ENCODE results near the gene MMS19.

MMS19 gene

DNA sequence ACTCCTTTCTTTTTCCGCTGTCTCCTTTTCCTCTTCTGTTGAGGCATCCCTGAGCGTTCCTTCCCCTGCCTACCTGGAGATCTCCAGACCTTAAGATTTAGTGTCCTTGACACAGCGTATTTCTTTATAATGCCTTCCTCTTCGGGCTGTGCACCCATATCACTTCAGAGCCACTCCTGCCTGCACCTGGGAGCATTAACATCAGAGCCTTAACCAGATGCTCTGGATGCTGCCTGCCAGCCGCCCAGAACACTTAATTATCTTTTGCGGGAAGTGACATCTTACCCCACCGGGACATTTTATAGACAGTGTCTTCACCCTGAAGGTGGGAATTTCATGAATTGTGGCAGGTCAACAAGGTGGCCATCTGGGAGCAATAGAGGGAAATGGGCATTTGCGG, 24.7 kb upstream of the MMS19 start:
- Histone ChIP-seq H3K9me3 (ENCODE audit: control insufficient read depth, insufficient read depth, low read length) (no peaks in the 10 kb centered on the region), H3K4me1 (ENCODE audit: control insufficient read depth, insufficient read depth, low read length) (peaks cover 38% of the 10 kb centered on the region), H3K27me3 (ENCODE audit: control insufficient read depth, insufficient read depth, low read length) (no peaks in the 10 kb centered on the region), H3K4me3 (ENCODE audit: low read depth, low read length) (no peak overlapping the region), H3K27ac (ENCODE audit: low read depth, low read length) (no peak overlapping the region), H3K9ac (ENCODE audit: low read depth, low read length) (no peak overlapping the region), H3K36me3 (ENCODE audit: control insufficient read depth, insufficient read depth, low read length) (no peaks in the 10 kb centered on the region)

DNA sequence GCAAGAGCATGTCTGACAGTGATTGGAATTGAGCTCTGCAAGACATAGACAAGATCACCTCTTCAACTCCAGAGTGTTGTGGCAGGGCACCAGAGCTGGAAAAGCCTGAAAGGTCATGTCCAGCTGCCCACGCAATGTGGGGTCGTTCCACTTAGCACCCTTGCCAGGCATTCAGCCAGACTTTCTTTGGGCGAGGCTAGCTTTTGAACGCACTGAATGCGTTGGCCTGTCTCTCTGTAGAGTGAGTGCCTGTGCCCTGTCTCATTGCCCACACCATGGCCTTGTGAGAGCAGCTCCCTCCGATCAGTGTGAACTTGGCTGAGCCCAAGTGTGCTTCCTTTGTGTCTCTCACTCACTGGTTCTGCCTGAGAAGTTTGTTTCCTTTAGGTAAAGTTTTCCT, 23.8 kb upstream of the MMS19 start:
- Histone ChIP-seq H3K36me3 (ENCODE audit: control insufficient read depth, insufficient read depth, low read length) (no peaks in the 10 kb centered on the region), H3K9ac (ENCODE audit: low read depth, low read length) (no peak overlapping the region), H3K27me3 (ENCODE audit: control insufficient read depth, insufficient read depth, low read length) (no peaks in the 10 kb centered on the region), H3K9me3 (ENCODE audit: control insufficient read depth, insufficient read depth, low read length) (no peaks in the 10 kb centered on the region), H3K4me1 (ENCODE audit: control insufficient read depth, insufficient read depth, low read length) (peaks cover 42% of the 10 kb centered on the region), H3K27ac (ENCODE audit: low read depth, low read length) (no peak overlapping the region), H3K4me3 (ENCODE audit: low read depth, low read length) (no peak overlapping the region)

DNA sequence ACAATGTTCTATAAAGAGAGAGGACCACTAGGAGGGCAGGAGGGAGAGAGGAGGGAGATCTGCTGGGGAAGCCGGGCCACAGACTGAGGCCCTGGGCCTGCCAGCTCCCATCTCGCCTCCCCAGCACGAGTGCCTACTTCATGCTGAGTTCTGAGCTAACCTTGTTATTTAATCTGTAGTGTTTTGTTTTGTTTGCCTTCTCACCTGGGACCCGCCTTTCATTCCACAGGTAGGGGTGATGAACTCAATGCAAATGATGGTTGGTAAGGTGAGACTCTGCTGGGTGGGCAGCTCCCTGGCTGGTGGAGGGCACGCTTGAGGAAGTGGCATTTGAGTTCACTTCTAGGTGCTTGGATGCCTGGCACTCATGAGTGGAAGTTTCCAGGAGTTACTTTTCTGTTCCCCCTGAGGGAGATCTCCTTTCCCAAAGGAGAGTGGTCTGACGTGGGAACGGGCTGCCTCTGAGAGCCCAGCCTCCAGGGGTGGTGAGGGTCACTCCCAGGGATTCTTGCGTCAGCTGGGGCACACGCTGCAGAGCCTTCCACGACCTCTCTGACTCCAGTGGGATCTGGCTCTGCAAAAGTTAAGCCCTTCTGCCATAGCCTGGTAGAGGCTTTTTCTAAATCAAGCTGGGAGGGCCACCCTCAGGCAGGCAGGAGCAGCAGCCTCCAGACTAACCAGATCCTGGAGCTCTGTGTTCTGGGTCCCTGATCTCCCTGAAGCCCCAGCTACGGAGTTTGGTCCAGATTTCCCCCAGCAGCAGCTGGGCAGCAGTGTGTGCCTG, 22.9 kb upstream of the MMS19 start:
- Histone ChIP-seq H3K27me3 (ENCODE audit: control insufficient read depth, insufficient read depth, low read length) (no peaks in the 10 kb centered on the region), H3K4me1 (ENCODE audit: control insufficient read depth, insufficient read depth, low read length) (peaks cover 42% of the 10 kb centered on the region), H3K4me3 (ENCODE audit: low read depth, low read length) (no peak overlapping the region), H3K9me3 (ENCODE audit: control insufficient read depth, insufficient read depth, low read length) (no peaks in the 10 kb centered on the region), H3K27ac (ENCODE audit: low read depth, low read length) (peak overlapping the region; percentile 62), H3K36me3 (ENCODE audit: control insufficient read depth, insufficient read depth, low read length) (no peaks in the 10 kb centered on the region), H3K9ac (ENCODE audit: low read depth, low read length) (peak overlapping the region; percentile 38; the same call in 1 of the 2 replicates)

DNA sequence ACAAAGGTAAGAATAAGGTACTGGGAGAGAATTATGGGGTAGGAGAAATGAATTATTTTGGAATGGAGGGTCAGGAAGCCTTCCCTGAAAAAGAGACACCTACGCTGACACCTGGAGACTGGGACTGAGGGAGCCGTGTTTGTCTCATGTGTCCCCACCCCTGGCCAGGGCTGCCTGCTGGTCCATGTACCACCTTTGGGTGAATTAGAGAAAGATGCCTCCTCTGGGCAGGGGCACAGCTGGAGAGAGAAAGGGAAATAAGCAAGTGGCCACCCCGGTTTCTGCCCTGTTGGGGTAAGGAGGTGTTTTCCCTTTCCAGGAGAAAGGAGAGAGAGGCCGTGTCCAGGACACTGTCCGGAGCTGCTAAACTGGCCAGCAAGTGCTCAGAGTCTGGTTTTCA, 22.3 kb upstream of the MMS19 start:
- no peak overlapping the region for H3K27ac ChIP-seq (ENCODE audit: low read depth, low read length)

DNA sequence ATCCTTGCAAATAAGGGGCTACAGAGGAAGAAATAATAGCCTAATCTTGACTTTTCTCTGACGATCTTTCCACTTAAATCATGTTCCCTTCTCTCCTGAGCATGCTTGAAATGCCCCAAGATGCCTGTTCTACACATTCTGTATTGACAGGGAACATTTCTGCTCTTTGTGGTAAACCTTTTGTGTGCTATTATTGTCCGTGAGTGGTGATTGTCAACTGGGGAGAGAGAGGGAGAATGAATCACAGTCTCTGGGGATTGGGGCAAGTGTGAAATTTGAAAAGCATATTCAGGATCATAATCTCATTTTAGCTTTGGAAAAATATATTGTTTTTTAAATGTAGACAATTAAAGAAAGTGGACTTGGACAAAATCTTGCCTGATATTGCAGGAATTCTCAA, 21.1 kb upstream of the MMS19 start:
- no peaks in the 10 kb centered on the region for H3K27me3 ChIP-seq (ENCODE audit: control insufficient read depth, insufficient read depth, low read length)
- H3K4me1 ChIP-seq (ENCODE audit: control insufficient read depth, insufficient read depth, low read length): peaks cover 42% of the 10 kb centered on the region
- H3K9ac ChIP-seq (ENCODE audit: low read depth, low read length): no peak overlapping the region
- no peak overlapping the region for H3K27ac ChIP-seq (ENCODE audit: low read depth, low read length)
- no peaks in the 10 kb centered on the region for H3K9me3 ChIP-seq (ENCODE audit: control insufficient read depth, insufficient read depth, low read length)
- H3K36me3 ChIP-seq (ENCODE audit: control insufficient read depth, insufficient read depth, low read length): no peaks in the 10 kb centered on the region
- no peak overlapping the region for H3K4me3 ChIP-seq (ENCODE audit: low read depth, low read length)

More for the DNA sequence above, 22.3 kb upstream of the MMS19 start:
- no peaks in the 10 kb centered on the region for H3K9me3 ChIP-seq (ENCODE audit: control insufficient read depth, insufficient read depth, low read length)
- H3K36me3 ChIP-seq (ENCODE audit: control insufficient read depth, insufficient read depth, low read length): no peaks in the 10 kb centered on the region
- H3K27me3 ChIP-seq (ENCODE audit: control insufficient read depth, insufficient read depth, low read length): no peaks in the 10 kb centered on the region
- peaks cover 42% of the 10 kb centered on the region for H3K4me1 ChIP-seq (ENCODE audit: control insufficient read depth, insufficient read depth, low read length)
- H3K9ac ChIP-seq (ENCODE audit: low read depth, low read length): peak overlapping the region; percentile 38; the same call in 1 of the 2 replicates
- no peak overlapping the region for H3K4me3 ChIP-seq (ENCODE audit: low read depth, low read length)

DNA sequence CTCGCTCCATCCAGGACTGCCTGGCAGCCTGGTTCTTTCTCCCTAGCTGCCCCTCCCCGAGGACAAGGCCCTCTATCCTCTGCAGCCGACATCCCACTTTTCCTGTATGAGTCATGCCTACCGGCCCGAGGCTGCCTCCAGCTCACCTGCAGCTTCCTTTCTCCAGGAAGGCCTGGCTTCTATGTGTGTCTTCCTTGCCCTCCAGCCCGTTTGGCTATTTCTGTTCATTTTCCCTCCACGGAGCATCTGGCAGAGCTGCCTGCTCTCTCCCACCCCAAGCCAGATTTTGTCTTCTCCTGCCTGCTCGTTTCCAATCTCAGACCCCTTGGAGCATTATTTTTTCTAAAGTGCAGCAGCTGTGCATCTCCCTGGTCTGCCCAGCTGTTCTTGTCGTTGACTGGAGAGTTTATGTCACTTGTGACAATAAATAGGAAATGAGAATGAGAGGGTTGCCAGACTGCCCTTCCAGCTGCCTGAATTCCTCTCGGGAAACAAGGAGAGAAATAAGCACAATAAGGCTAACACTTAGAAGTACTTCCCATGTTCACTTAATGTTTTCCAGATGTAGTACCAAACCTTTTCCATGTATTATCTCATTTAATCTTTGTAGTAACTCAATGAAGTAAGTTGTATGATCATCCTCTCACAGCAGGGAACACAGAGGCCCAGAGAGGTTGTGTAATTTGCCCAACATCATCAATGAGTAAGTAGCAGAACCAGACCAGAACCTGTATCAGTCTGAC, 20.2 kb upstream of the MMS19 start:
- Histone ChIP-seq H3K4me1 (ENCODE audit: control insufficient read depth, insufficient read depth, low read length) (peaks cover 42% of the 10 kb centered on the region), H3K4me3 (ENCODE audit: low read depth, low read length) (no peak overlapping the region), H3K27ac (ENCODE audit: low read depth, low read length) (peak overlapping the region; percentile 37), H3K27me3 (ENCODE audit: control insufficient read depth, insufficient read depth, low read length) (no peaks in the 10 kb centered on the region), H3K36me3 (ENCODE audit: control insufficient read depth, insufficient read depth, low read length) (no peaks in the 10 kb centered on the region), H3K9me3 (ENCODE audit: control insufficient read depth, insufficient read depth, low read length) (no peaks in the 10 kb centered on the region), H3K9ac (ENCODE audit: low read depth, low read length) (no peak overlapping the region)

DNA sequence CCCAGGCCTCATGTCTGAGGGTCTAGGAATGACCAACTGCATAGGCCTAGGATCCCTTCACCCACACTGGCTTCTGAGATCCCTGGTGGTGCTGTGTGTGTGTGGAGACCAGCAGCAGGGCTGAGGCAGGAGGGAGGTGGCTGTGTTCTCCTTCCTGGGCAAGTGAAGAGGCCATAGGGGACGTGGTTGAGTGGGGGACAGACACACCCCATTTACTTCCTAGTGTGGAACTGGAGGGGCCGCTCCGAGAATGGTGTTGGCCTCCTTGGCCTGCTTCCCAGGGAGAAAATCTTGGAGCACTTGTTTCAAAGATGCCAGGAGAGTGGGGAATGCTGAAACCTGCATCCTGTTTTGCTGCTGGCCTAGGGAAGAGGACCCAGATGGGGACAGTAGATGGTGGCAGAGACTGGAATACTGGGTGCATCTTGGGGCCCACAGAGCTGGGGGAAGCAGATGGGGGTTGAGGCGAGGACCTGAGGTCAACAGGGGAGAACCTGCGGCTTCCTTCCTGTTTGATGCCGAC, 19.6 kb upstream of the MMS19 start:
- H3K36me3 ChIP-seq (ENCODE audit: control insufficient read depth, insufficient read depth, low read length): no peaks in the 10 kb centered on the region
- no peaks in the 10 kb centered on the region for H3K27me3 ChIP-seq (ENCODE audit: control insufficient read depth, insufficient read depth, low read length)
- no peak overlapping the region for H3K27ac ChIP-seq (ENCODE audit: low read depth, low read length)
- no peak overlapping the region for H3K9ac ChIP-seq (ENCODE audit: low read depth, low read length)
- H3K4me3 ChIP-seq (ENCODE audit: low read depth, low read length): no peak overlapping the region
- no peaks in the 10 kb centered on the region for H3K9me3 ChIP-seq (ENCODE audit: control insufficient read depth, insufficient read depth, low read length)
- H3K4me1 ChIP-seq (ENCODE audit: control insufficient read depth, insufficient read depth, low read length): peaks cover 42% of the 10 kb centered on the region

DNA sequence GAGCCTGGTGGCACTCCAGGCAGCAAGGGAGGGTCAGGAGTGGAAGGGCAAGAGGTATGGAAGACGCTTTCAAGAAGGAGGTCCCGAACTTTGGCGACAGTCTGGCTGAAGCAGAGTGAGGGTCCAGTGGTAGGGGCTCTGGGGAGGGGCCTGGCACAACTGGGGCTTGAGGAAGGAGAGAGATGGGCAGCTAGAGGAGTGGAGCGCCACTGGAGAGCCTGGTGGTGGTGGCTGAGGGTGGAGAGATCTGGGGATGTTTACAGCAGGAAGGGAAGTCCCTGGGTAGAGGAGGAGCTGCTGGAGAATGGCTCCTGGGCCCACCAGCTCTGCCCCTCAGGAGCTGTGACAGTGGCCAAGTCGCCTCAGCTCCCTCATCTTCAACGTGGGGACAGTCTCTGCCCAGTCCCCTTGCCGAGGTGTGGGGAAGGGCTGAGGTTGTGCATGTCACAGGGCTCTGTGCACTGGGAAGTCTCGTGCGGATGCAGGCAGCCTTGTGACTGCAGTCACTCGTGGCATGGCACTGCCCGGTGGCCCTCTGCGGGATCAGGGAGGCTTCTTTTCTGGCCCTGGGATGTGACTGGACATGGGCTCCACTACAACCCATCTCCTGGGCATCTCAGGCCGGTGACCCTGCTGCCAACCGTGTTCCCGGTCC, 19.0 kb upstream of the MMS19 start:
- Histone ChIP-seq H3K9me3 (ENCODE audit: control insufficient read depth, insufficient read depth, low read length) (no peaks in the 10 kb centered on the region), H3K27ac (ENCODE audit: low read depth, low read length) (no peak overlapping the region), H3K36me3 (ENCODE audit: control insufficient read depth, insufficient read depth, low read length) (no peaks in the 10 kb centered on the region), H3K4me1 (ENCODE audit: control insufficient read depth, insufficient read depth, low read length) (peaks cover 42% of the 10 kb centered on the region), H3K27me3 (ENCODE audit: control insufficient read depth, insufficient read depth, low read length) (no peaks in the 10 kb centered on the region), H3K4me3 (ENCODE audit: low read depth, low read length) (no peak overlapping the region), H3K9ac (ENCODE audit: low read depth, low read length) (no peak overlapping the region)

DNA sequence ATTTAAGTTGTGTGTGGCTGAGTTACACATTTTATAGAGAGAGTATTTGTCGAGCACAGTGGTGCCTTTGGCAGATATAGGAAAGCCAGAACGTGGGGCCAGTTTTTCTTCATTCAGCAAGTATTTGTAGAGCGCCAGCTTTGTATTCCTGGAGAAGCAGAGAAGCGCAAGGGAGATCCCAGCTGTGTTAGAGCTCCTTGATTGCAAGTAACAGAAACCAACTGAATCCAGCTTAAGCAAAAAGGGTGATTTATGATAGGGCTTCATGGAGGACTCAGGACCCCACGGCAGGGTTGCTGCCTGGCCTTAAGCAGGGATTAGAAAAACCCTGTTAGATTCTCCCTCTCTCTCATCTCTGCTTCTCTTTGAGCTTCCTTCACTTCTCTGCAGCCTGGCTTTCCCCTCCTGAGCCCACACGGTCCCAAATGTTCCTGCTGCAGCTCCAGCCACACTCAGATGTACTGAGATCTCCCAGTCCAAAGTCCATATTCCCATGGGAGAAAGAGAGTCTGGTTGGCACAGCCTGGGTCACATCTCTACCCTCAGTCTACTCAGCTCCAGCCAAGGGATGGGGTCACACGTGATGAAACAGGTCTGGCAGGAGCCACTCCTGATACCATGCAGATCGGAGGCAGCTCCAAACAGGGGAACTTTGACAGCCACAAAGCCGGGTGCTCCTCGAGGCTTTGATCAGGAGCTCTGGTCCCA, 17.2 kb upstream of the MMS19 start:
- H3K27me3 ChIP-seq (ENCODE audit: control insufficient read depth, insufficient read depth, low read length): no peaks in the 10 kb centered on the region
- no peaks in the 10 kb centered on the region for H3K9me3 ChIP-seq (ENCODE audit: control insufficient read depth, insufficient read depth, low read length)
- peaks cover 26% of the 10 kb centered on the region for H3K4me1 ChIP-seq (ENCODE audit: control insufficient read depth, insufficient read depth, low read length)
- H3K4me3 ChIP-seq (ENCODE audit: low read depth, low read length): no peak overlapping the region
- H3K9ac ChIP-seq (ENCODE audit: low read depth, low read length): no peak overlapping the region
- no peaks in the 10 kb centered on the region for H3K36me3 ChIP-seq (ENCODE audit: control insufficient read depth, insufficient read depth, low read length)
- H3K27ac ChIP-seq (ENCODE audit: low read depth, low read length): no peak overlapping the region

DNA sequence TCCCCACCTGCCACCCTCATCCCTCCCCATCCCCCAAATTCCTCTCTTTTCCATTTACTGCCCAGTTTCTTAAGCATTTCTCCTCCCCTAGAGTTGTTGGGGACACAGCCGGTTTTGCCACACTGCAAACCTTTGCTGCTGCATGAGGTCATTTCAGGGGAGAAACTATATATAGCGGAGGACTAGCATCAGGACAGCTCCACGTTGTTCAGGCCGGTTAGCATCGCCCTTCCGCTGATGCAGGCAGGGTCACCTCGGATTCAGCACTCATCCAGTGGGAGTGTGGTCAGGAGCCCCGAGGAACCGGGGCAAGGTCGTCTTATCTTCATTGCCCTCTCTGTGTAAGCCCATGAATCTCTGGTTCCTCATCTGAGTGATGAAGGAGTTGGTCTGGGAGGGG, 16.1 kb upstream of the MMS19 start:
- H3K4me3 ChIP-seq (ENCODE audit: low read depth, low read length): no peak overlapping the region
- no peak overlapping the region for H3K9ac ChIP-seq (ENCODE audit: low read depth, low read length)
- peaks cover 18% of the 10 kb centered on the region for H3K4me1 ChIP-seq (ENCODE audit: control insufficient read depth, insufficient read depth, low read length)
- no peak overlapping the region for H3K27ac ChIP-seq (ENCODE audit: low read depth, low read length)
- H3K27me3 ChIP-seq (ENCODE audit: control insufficient read depth, insufficient read depth, low read length): no peaks in the 10 kb centered on the region
- H3K9me3 ChIP-seq (ENCODE audit: control insufficient read depth, insufficient read depth, low read length): no peaks in the 10 kb centered on the region
- no peaks in the 10 kb centered on the region for H3K36me3 ChIP-seq (ENCODE audit: control insufficient read depth, insufficient read depth, low read length)

Data from HUES48 (cell line).